Neural progenitor cell (in vitro differentiated cells): Measurements from ENCODE around the gene C3orf52. TPM values are rescaled to one million over a fixed set of nuclear protein-coding genes. Genes with fewer than 3 reads are reported as not detected.

Experiments used
- DNase-seq: peaks from one replicate; pipeline ENCODE4 v3.0.0-alpha.2; 2016; ENCODE audit warnings: low spot score
- H2AFZ ChIP-seq: fragments of 200-600 bp; sonication (generic); replicated peaks from 2 replicates; pipeline ENCODE4 v1.6.1; 2016; ENCODE audit warnings: antibody characterized with exemption
- H3F3A ChIP-seq: fragments of 200-600 bp; sonication (generic); 2 replicates; pipeline ENCODE4 v1.6.1; 2016; ENCODE audit warnings: antibody characterized with exemption, low read depth
- H3K27ac ChIP-seq: fragments of 200-600 bp; sonication (generic); 2 replicates; pipeline ENCODE4 v1.5.1; 2016; ENCODE audit warnings: mild to moderate bottlenecking
- H3K27me3 ChIP-seq: fragments of 200-600 bp; sonication (generic); 2 replicates; pipeline ENCODE4 v1.6.1; 2016; ENCODE audit warnings: mild to moderate bottlenecking, moderate library complexity
- H3K36me3 ChIP-seq: fragments of 200-600 bp; sonication (generic); 2 replicates; pipeline ENCODE4 v1.5.1; 2016
- H3K4me1 ChIP-seq: fragments of 200-600 bp; sonication (generic); 2 replicates; pipeline ENCODE4 v1.6.1; 2016; ENCODE audit warnings: mixed run types
- H3K4me2 ChIP-seq: fragments of 200-600 bp; sonication (generic); 2 replicates; pipeline ENCODE4 v1.6.1; 2016
- H3K4me3 ChIP-seq: fragments of 200-600 bp; sonication (generic); 2 replicates; pipeline ENCODE4 v1.5.1; 2016
- H3K79me2 ChIP-seq: fragments of 200-600 bp; sonication (generic); 2 replicates; pipeline ENCODE4 v1.6.1; 2016; ENCODE audit warnings: low read depth
- H3K9ac ChIP-seq: fragments of 200-600 bp; sonication (generic); 2 replicates; pipeline ENCODE4 v1.6.1; 2016
- H3K9me3 ChIP-seq: fragments of 200-600 bp; sonication (generic); 2 replicates; pipeline ENCODE4 v1.5.1; 2016; ENCODE audit warnings: low read depth
- H4K20me1 ChIP-seq: fragments of 200-600 bp; sonication (generic); 2 replicates; pipeline ENCODE4 v1.6.1; 2016; ENCODE audit warnings: low read depth
- H3K27ac Mint-ChIP-seq: 3 replicates; pipeline ENCODE4 v1.8.0; 2021; ENCODE audit warnings: mixed read lengths
- H3K27me3 Mint-ChIP-seq: 2 replicates; pipeline ENCODE4 v1.8.0; 2022; ENCODE audit warnings: low read depth, mild to moderate bottlenecking, inconsistent platforms, moderate library complexity, mixed read lengths; ENCODE audit not compliant: insufficient read depth
- H3K36me3 Mint-ChIP-seq: 3 replicates; pipeline ENCODE4 v1.8.0; 2021; ENCODE audit warnings: mixed read lengths
- H3K4me1 Mint-ChIP-seq: 3 replicates; pipeline ENCODE4 v1.8.0; 2021; ENCODE audit warnings: mixed read lengths
- H3K4me3 Mint-ChIP-seq: 3 replicates; pipeline ENCODE4 v1.8.0; 2021; ENCODE audit warnings: mild to moderate bottlenecking, moderate library complexity, mixed read lengths
- H3K9me3 Mint-ChIP-seq: 3 replicates; pipeline ENCODE4 v1.8.0; 2020; ENCODE audit warnings: mixed read lengths
- CTCF ChIP-seq: fragments of 200-600 bp; sonication (generic); IDR thresholded peaks from 2 replicates; pipeline ENCODE4 v1.5.1; 2017; ENCODE audit warnings: antibody characterized with exemption, mild to moderate bottlenecking
- EZH2 ChIP-seq: fragments of 200-600 bp; sonication (generic); IDR thresholded peaks from 2 replicates; pipeline ENCODE4 v1.6.1; 2017; ENCODE audit warnings: antibody characterized with exemption, mild to moderate bottlenecking, moderate library complexity
- EZH2phosphoT487 ChIP-seq: fragments of 200-600 bp; sonication (generic); IDR thresholded peaks from 2 replicates; pipeline ENCODE4 v1.6.1; 2017; ENCODE audit warnings: antibody characterized with exemption
- total RNA-seq: library from RNA; depleted of rRNA; stranded (reverse); fragments of >200 nt; gene quantifications from 2 replicates; pipeline ENCODE4 v1.2.3, GENCODE V29; 2015; ENCODE audit warnings: low replicate concordance

C3orf52 gene
- total RNA-seq, 1 donor from 2014 or later: 4.9 TPM

DNA sequence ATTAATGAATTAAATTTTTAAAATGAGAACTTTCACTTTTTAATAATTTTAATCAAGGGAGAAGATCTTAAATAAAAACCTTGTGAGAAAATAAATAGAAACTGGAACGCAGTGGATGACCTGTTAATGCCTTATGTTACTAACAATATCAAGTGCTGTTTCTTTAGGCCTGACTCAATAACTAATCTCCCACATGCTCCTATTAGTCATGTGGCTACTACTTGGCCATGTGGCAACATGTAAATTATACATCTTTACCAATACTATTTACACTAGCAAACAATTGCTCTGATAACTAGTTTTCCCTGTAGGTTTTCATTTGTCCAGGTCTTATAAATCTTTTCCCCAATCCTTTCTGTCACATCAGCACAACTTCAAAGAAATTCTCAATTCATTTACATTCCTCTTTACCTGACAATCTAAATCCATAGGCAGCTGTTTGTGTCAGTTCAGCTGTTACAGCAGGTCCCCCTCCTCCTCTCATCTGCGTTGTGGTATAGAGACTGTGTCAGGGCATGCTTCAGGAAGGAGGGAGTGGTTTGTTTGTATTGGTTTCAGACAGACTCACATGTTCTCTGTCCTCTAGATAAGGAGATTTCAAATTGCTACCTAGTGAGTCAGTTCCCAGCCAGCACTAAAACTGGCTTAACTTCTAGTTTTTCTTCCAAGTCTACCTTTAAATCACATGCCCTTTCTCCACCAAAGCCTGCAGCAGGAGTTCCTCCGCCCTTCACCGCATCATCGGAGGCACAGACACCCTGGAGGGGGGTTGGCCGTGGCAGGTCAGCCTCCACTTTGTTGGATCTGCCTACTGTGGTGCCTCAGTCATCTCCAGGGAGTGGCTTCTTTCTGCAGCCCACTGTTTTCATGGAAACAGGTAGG lies 11.3 kb upstream of the C3orf52 start:
- no peak overlapping the region for H3K27ac Mint-ChIP-seq
- H3K4me3 ChIP-seq: no peak overlapping the region
- H3K27me3 ChIP-seq: no peaks in the 10 kb centered on the region
- DNase-seq: no peak
- H3K4me3 Mint-ChIP-seq: no peak overlapping the region
- no peaks in the 10 kb centered on the region for H3K36me3 Mint-ChIP-seq
- no peaks in the 10 kb centered on the region for H4K20me1 ChIP-seq
- H3K27me3 Mint-ChIP-seq: no peaks in the 10 kb centered on the region
- H3K79me2 ChIP-seq: no peaks in the 10 kb centered on the region
- H3K4me1 Mint-ChIP-seq: peaks cover 10% of the 10 kb centered on the region
- H2AFZ ChIP-seq: peak overlapping the region; percentile 45
- H3K36me3 ChIP-seq: no peaks in the 10 kb centered on the region
- no peak overlapping the region for H3K4me2 ChIP-seq
- H3K9me3 ChIP-seq: no peaks in the 10 kb centered on the region
- H3F3A ChIP-seq: no peaks in the 10 kb centered on the region
- no peak overlapping the region for H3K27ac ChIP-seq
- H3K9ac ChIP-seq: no peak overlapping the region
- TF ChIP-seq EZH2phosphoT487: no peak
- no peak for TF ChIP-seq CTCF
- TF ChIP-seq EZH2: no peak
- H3K4me1 ChIP-seq: no peaks in the 10 kb centered on the region
- H3K9me3 Mint-ChIP-seq: peaks cover 2% of the 10 kb centered on the region

- H3K4me2 ChIP-seq: no peak overlapping the region
- Mint-ChIP-seq H3K27ac (no peak overlapping the region), H3K4me1 (peaks cover 10% of the 10 kb centered on the region), H3K27me3 (no peaks in the 10 kb centered on the region), H3K4me3 (no peak overlapping the region), H3K36me3 (no peaks in the 10 kb centered on the region), H3K9me3 (no peaks in the 10 kb centered on the region)
- H3K27me3 ChIP-seq: peaks cover 2% of the 10 kb centered on the region
- no peak overlapping the region for H3K4me3 ChIP-seq
- H2AFZ ChIP-seq: no peak overlapping the region
- H3K79me2 ChIP-seq: no peaks in the 10 kb centered on the region
- no peaks in the 10 kb centered on the region for H3K4me1 ChIP-seq
- H3K9me3 ChIP-seq: no peaks in the 10 kb centered on the region
- no peak for DNase-seq
- H3K9ac ChIP-seq: no peak overlapping the region
- no peaks in the 10 kb centered on the region for H3K36me3 ChIP-seq
- no peaks in the 10 kb centered on the region for H3F3A ChIP-seq
- H4K20me1 ChIP-seq: no peaks in the 10 kb centered on the region
- H3K27ac ChIP-seq: no peak overlapping the region
- no peak for TF ChIP-seq CTCF
- TF ChIP-seq EZH2phosphoT487: no peak
- TF ChIP-seq EZH2: no peak
These were observed 7.8 kb upstream of the C3orf52 start for GRCh38 chr3:112078125-112079083.

DNA sequence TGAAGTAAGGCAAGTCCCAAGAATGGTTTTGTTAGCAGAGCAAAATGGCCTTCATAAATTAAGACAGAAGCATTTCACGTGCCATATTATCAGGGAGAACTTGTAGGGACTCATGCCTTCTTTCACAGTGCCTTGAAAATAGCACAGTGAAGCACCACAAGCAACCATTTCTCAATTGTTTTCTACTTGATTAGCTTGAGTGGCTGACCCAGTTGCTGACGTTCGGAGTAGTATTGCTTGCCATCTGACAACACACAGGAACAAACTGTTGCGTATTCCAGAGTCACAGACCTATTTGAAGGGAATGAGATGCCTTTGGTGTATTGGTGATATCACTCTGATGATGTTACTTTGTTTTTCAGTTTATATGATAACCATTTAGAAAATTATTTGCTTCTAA lies 3.0 kb upstream of the C3orf52 start:
- no peak overlapping the region for H3K9ac ChIP-seq
- H2AFZ ChIP-seq: no peak overlapping the region
- Mint-ChIP-seq H3K4me3 (no peak overlapping the region), H3K9me3 (no peaks in the 10 kb centered on the region), H3K27ac (no peak overlapping the region), H3K4me1 (peaks cover 18% of the 10 kb centered on the region), H3K36me3 (no peaks in the 10 kb centered on the region), H3K27me3 (peaks cover 13% of the 10 kb centered on the region)
- H3F3A ChIP-seq: peaks cover 13% of the 10 kb centered on the region
- H3K4me3 ChIP-seq: no peak overlapping the region
- no peak overlapping the region for H3K4me2 ChIP-seq
- no peak overlapping the region for H3K27ac ChIP-seq
- H3K27me3 ChIP-seq: peaks cover 45% of the 10 kb centered on the region
- no peaks in the 10 kb centered on the region for H3K9me3 ChIP-seq
- TF ChIP-seq EZH2 (no peak), EZH2phosphoT487 (no peak), CTCF (no peak)
- no peak for DNase-seq
- no peaks in the 10 kb centered on the region for H4K20me1 ChIP-seq
- no peaks in the 10 kb centered on the region for H3K79me2 ChIP-seq
- H3K4me1 ChIP-seq: peaks cover 10% of the 10 kb centered on the region
- H3K36me3 ChIP-seq: no peaks in the 10 kb centered on the region
